SK-N-SH (cell line): ENCODE results near the gene FMN2. TPM values are rescaled to one million over a fixed set of nuclear protein-coding genes. Genes with fewer than 3 reads are reported as not detected.

Experiments used
- CTCF ChIA-PET: fragments of 300-600, 350-600 bp; formaldehyde crosslinking; extraction: SDS; loops from one replicate; lab custom pipeline; 2021; lab: Yijun Ruan, JAX
- POLR2A ChIA-PET: fragments of 350-600 bp; sonication (Branson Sonifier 250); formaldehyde crosslinking; extraction: SDS; loops from one replicate; lab custom pipeline; 2020; ENCODE audit warnings: antibody characterized with exemption, inconsistent platforms; lab: Yijun Ruan, JAX
- DNase-seq: peaks from one replicate; pipeline ENCODE4 v3.0.0; 2012
- H2AFZ ChIP-seq: fragments of 200-600 bp; sonication (generic); 2 replicates; pipeline ENCODE4 v1.8.1; 2016; ENCODE audit warnings: antibody characterized with exemption, mild to moderate bottlenecking, low read depth
- H3F3A ChIP-seq: fragments of 200-600 bp; sonication (generic); replicated peaks from 2 replicates; pipeline ENCODE3; 2016; ENCODE audit warnings: antibody characterized with exemption, mild to moderate bottlenecking; ENCODE audit not compliant: insufficient read depth
- H3K27ac ChIP-seq, 2 experiments: fragments of 200-500 bp in 1 of 2; fragments of 200-600 bp in 1 of 2; sonication (Bioruptor generic) in 1 of 2; sonication (generic), shearing (Covaris generic) in 1 of 2; 2 replicates each; pipeline versions ENCODE4 v1.5.1 to v1.6.1; 2014 to 2016; ENCODE audit warnings: low read depth in 2 of 2, inconsistent platforms in 1 of 2, low read length in 1 of 2, mild to moderate bottlenecking in 1 of 2, mixed read lengths in 1 of 2
- H3K27me3 ChIP-seq: fragments of 200-600 bp; sonication (generic), shearing (Covaris generic); 2 replicates; pipeline ENCODE4 v1.6.1; 2016; ENCODE audit warnings: mixed run types; ENCODE audit not compliant: insufficient read depth
- H3K36me3 ChIP-seq, 2 experiments: fragments of 200-500 bp in 1 of 2; fragments of 200-600 bp in 1 of 2; sonication (Bioruptor generic) in 1 of 2; sonication (generic) in 1 of 2; replicated peaks in 1 of 2; 2 replicates each; pipeline versions ENCODE3 to v1.5.1; 2014 to 2016; ENCODE audit warnings: low read length in 1 of 2, mild to moderate bottlenecking in 1 of 2; ENCODE audit not compliant: insufficient read depth in 2 of 2, control insufficient read depth in 1 of 2
- H3K4me1 ChIP-seq, 2 experiments: fragments of 200-500 bp in 1 of 2; fragments of 200-600 bp in 1 of 2; sonication (Bioruptor generic) in 1 of 2; sonication (generic), shearing (Covaris generic) in 1 of 2; 2 replicates each; pipeline versions ENCODE4 v1.5.1 to v1.6.1; 2014 to 2016; ENCODE audit warnings: low read depth in 1 of 2, low read length in 1 of 2, mixed run types in 1 of 2; ENCODE audit not compliant: insufficient read depth in 2 of 2, control insufficient read depth in 1 of 2
- H3K4me2 ChIP-seq: fragments of 200-600 bp; sonication (generic), shearing (Covaris generic); 2 replicates; pipeline ENCODE4 v1.6.1; 2017; ENCODE audit warnings: mixed run types
- H3K4me3 ChIP-seq, 2 experiments: fragments of 200-500 bp in 1 of 2; fragments of 200-600 bp in 1 of 2; sonication (Bioruptor generic) in 1 of 2; sonication (generic), shearing (Covaris generic) in 1 of 2; 2 replicates each; pipeline versions ENCODE4 v1.5.1 to v1.8.1; 2014 to 2016; ENCODE audit warnings: low read depth in 2 of 2, inconsistent platforms in 1 of 2, low read length in 1 of 2, mild to moderate bottlenecking in 1 of 2, mixed read lengths in 1 of 2, moderate library complexity in 1 of 2
- H3K79me2 ChIP-seq: fragments of 200-600 bp; sonication (generic); 2 replicates; pipeline ENCODE4 v1.8.1; 2017; ENCODE audit warnings: mild to moderate bottlenecking; ENCODE audit not compliant: insufficient read depth
- H3K9ac ChIP-seq: fragments of 200-600 bp; sonication (generic); 2 replicates; pipeline ENCODE4 v1.6.1; 2017; ENCODE audit warnings: mixed run types
- H3K9me2 ChIP-seq: fragments of 200-600 bp; sonication (generic); 2 replicates; pipeline ENCODE4 v1.6.1; 2017; ENCODE audit warnings: mixed run types
- H3K9me3 ChIP-seq: fragments of 200-600 bp; sonication (generic); 2 replicates; pipeline ENCODE4 v1.6.1; 2017; ENCODE audit warnings: mixed run types, mild to moderate bottlenecking, moderate library complexity
- H4K20me1 ChIP-seq: fragments of 200-600 bp; sonication (generic); 2 replicates; pipeline ENCODE4 v1.6.1; 2017; ENCODE audit warnings: mild to moderate bottlenecking, mixed run types; ENCODE audit not compliant: insufficient read depth
- CHD2 ChIP-seq: fragments of 150-350 bp; IDR thresholded peaks from 2 replicates; pipeline ENCODE4 v1.6.1; 2018; ENCODE audit warnings: low read length; ENCODE audit not compliant: partially characterized antibody
- EP300 ChIP-seq, 2 experiments: IDR thresholded peaks; 2 replicates each; pipeline versions ENCODE4 v1.4.0 to v1.6.1; 2012; ENCODE audit warnings: borderline replicate concordance in 1 of 2, low read depth in 1 of 2, low read length in 1 of 2
- EZH2phosphoT487 ChIP-seq: fragments of 200-600 bp; sonication (generic); IDR thresholded peaks from 2 replicates; pipeline ENCODE4 v1.6.1; 2017; ENCODE audit warnings: low read depth, mixed run types, mild to moderate bottlenecking, antibody characterized with exemption, moderate library complexity, borderline replicate concordance
- FOXM1 ChIP-seq: IDR thresholded peaks from 2 replicates; pipeline ENCODE4 v1.4.0; 2012; ENCODE audit warnings: low read depth, mild to moderate bottlenecking
- GABPA ChIP-seq: IDR thresholded peaks from 2 replicates; pipeline ENCODE4 v1.4.0; 2012; ENCODE audit warnings: low read depth, mild to moderate bottlenecking
- JUND ChIP-seq: IDR thresholded peaks from 2 replicates; pipeline ENCODE4 v1.4.0; 2012
- NFIC ChIP-seq: IDR thresholded peaks from 2 replicates; pipeline ENCODE4 v1.4.0; 2012; ENCODE audit warnings: borderline replicate concordance
- POLR2AphosphoS5 ChIP-seq: IDR thresholded peaks from 2 replicates; pipeline ENCODE4 v1.6.1; 2012; ENCODE audit warnings: low read depth, low read length
- RAD21 ChIP-seq: IDR thresholded peaks from 2 replicates; pipeline ENCODE4 v1.6.1; 2012; ENCODE audit warnings: mild to moderate bottlenecking, low read length
- RCOR1 ChIP-seq: fragments of 150-350 bp; IDR thresholded peaks from 2 replicates; pipeline ENCODE4 v1.6.1; 2017; ENCODE audit warnings: antibody characterized with exemption, low read length
- SIN3A ChIP-seq: IDR thresholded peaks from 2 replicates; pipeline ENCODE4 v1.6.1; 2012; ENCODE audit warnings: low read depth, mild to moderate bottlenecking, low read length, moderate library complexity, borderline replicate concordance
- WGBS: methylation state at CpG from one replicate; pipeline ENCODE4 v1.1.6; 2017; ENCODE audit warnings: low lambda C conversion rate; 5-methylcytosine and 5-hydroxymethylcytosine counted together
- polyA plus RNA-seq, 3 experiments: library from polyadenylated mRNA; depleted of rRNA; stranded (reverse); fragments of >200 nt; gene quantifications; 2 replicates each; pipeline ENCODE4 v1.2.3, GENCODE V29; 2012
- TF ChIP-seq, protein P1 (sequence below): fragments of 200-600 bp; sonication (generic); IDR thresholded peaks from 2 replicates; pipeline ENCODE4 v1.6.1; 2017; ENCODE audit warnings: antibody characterized with exemption, mild to moderate bottlenecking, moderate library complexity
- TF ChIP-seq, protein P2 (sequence below): fragments of 150-350 bp; IDR thresholded peaks from 2 replicates; pipeline ENCODE4 v1.6.1; 2017; ENCODE audit warnings: antibody characterized with exemption, low read length, low read depth, borderline replicate concordance

The FMN2 gene
- polyA plus RNA-seq, 1 of the 3 experiments (the other 2 are of a cell fraction): 7.2 TPM

DNA sequence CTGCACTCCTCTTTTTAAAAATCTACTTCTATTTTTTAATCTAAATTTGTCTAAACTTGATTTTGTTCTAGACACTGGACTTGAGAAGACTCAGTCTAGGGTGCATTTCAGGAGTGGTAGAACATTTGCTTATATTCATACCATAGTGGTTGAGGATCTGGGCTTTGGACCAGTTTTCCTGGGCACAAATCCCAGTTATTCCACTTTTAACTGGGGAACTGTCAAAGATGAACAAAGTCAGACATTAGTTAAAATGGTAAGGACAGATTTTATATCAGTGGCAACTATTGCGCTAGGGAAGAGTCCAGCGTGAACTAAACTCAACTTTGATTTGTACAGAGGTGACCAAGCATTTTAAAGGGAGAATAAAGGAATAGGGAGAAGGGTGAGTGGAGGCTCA is 102.4 kb downstream of the FMN2 start (continued):
- TF ChIP-seq, protein P1, sequence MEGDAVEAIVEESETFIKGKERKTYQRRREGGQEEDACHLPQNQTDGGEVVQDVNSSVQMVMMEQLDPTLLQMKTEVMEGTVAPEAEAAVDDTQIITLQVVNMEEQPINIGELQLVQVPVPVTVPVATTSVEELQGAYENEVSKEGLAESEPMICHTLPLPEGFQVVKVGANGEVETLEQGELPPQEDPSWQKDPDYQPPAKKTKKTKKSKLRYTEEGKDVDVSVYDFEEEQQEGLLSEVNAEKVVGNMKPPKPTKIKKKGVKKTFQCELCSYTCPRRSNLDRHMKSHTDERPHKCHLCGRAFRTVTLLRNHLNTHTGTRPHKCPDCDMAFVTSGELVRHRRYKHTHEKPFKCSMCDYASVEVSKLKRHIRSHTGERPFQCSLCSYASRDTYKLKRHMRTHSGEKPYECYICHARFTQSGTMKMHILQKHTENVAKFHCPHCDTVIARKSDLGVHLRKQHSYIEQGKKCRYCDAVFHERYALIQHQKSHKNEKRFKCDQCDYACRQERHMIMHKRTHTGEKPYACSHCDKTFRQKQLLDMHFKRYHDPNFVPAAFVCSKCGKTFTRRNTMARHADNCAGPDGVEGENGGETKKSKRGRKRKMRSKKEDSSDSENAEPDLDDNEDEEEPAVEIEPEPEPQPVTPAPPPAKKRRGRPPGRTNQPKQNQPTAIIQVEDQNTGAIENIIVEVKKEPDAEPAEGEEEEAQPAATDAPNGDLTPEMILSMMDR: no peak
- TF ChIP-seq SIN3A (no peak), JUND (peak; percentile 72), NFIC (peak; percentile 94), CHD2 (no peak), FOXM1 (0 out of 2 replicates have a peak, but pooled peaks have one; percentile 18), RCOR1 (no peak), POLR2AphosphoS5 (0 out of 2 replicates have a peak, but pooled peaks have one; percentile 4), GABPA (no peak), EZH2phosphoT487 (no peak), RAD21 (no peak), EP300 (IDR thresholded peaks at IDR 0.05; ENCODE audit: borderline replicate concordance in 1 of 2, low read depth in 1 of 2, low read length in 1 of 2) (peak in 1 of 2 experiments; percentile 77; a peak in 1 of 4 replicates)
- TF ChIP-seq, protein P2, sequence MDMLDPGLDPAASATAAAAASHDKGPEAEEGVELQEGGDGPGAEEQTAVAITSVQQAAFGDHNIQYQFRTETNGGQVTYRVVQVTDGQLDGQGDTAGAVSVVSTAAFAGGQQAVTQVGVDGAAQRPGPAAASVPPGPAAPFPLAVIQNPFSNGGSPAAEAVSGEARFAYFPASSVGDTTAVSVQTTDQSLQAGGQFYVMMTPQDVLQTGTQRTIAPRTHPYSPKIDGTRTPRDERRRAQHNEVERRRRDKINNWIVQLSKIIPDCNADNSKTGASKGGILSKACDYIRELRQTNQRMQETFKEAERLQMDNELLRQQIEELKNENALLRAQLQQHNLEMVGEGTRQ: no peak

DNA sequence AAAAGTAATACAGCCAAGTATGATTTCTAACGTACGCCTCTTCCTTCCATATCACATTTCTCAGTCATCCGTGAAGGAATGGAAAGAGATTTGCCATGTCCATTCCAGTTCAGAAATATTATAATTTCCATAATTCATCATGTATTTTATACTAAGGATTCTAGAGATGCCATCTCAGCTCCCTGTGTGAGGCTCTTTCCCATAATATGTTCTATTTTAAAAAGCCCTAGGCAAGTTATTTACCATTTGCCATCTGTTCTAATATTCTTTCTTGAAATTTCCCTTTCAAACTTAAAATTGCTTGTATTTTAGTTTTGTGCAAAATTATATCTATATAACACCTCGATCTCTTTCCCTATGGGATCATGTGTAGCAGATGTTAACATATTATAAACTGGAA is 106.7 kb downstream of the FMN2 start:
- Histone ChIP-seq H4K20me1 (no peaks in the 10 kb centered on the region), H2AFZ (no peak overlapping the region), H3K4me3 (no peak overlapping the region), H3K4me1 (peaks cover 0 to 18% of the 10 kb centered on the region in 2 experiments; a peak in 2 of 4 replicates), H3K9me3 (peaks cover 7% of the 10 kb centered on the region; the same call in 1 of the 2 replicates), H3K4me2 (no peak overlapping the region), H3K27me3 (no peaks in the 10 kb centered on the region), H3K9ac (no peak overlapping the region), H3K79me2 (peaks cover 36% of the 10 kb centered on the region; the same call in 1 of the 2 replicates), H3F3A (peaks cover 20% of the 10 kb centered on the region), H3K27ac (no peak overlapping the region), H3K36me3 (peaks cover 0 to 24% of the 10 kb centered on the region in 2 experiments), H3K9me2 (no peaks in the 10 kb centered on the region)
- TF ChIP-seq JUND (no peak), CHD2 (no peak)
- DNase-seq: no peak
- CTCF ChIA-PET: interaction anchor here (1.0 to 2.4 kb wide), 3 partner anchors 7 to 410 kb away, joined by 5 to 8 read pairs (median 6); no protein-coding TSS in a partner anchor
- WGBS: 94% methylated on average over 4 of the region's 4 CpGs
- POLR2A ChIA-PET: no interaction called here
